IMR-90 (cell line): ENCODE measurements around the gene GPX6.

ENCODE experiments used
- BHLHE40 ChIP-seq: fragments of 150-350 bp; IDR thresholded peaks from 2 replicates; pipeline ENCODE4 v1.6.1; 2016; ENCODE audit warnings: mild to moderate bottlenecking, low read depth, low read length
- CEBPB ChIP-seq: IDR thresholded peaks from 2 replicates; pipeline ENCODE4 v1.6.1; 2012; ENCODE audit warnings: low read depth, low read length, improper control_type of control experiment
- FOS ChIP-seq: fragments of 150-350 bp; IDR thresholded peaks from 2 replicates; pipeline ENCODE4 v1.6.1; 2016; ENCODE audit warnings: low read depth, low read length
- MAZ ChIP-seq: IDR thresholded peaks from 2 replicates; pipeline ENCODE4 v1.6.1; 2012; ENCODE audit warnings: low read depth, mild to moderate bottlenecking, low read length, improper control_type of control experiment, moderate library complexity, borderline replicate concordance
- POLR2A ChIP-seq: IDR thresholded peaks from 2 replicates; pipeline ENCODE4 v1.6.1; 2012; ENCODE audit warnings: mild to moderate bottlenecking, low read depth, low read length
- RAD21 ChIP-seq: IDR thresholded peaks from 2 replicates; pipeline ENCODE4 v1.6.1; 2012; ENCODE audit warnings: low read length, improper control_type of control experiment
- RCOR1 ChIP-seq: IDR thresholded peaks from 2 replicates; pipeline ENCODE4 v1.6.1; 2012; ENCODE audit warnings: mild to moderate bottlenecking, low read length, improper control_type of control experiment; ENCODE audit not compliant: insufficient replicate concordance
- RFX5 ChIP-seq: IDR thresholded peaks from 2 replicates; pipeline ENCODE4 v1.8.0; 2012; ENCODE audit warnings: low read depth, mild to moderate bottlenecking, low read length, moderate library complexity
- SMC3 ChIP-seq: fragments of 150-350 bp; IDR thresholded peaks from 2 replicates; pipeline ENCODE4 v1.6.1; 2016; ENCODE audit warnings: low read depth, mild to moderate bottlenecking, antibody characterized with exemption, low read length, moderate library complexity
- TF ChIP-seq, protein P1 (sequence below): conservative IDR thresholded peaks from 2 replicates; pipeline ENCODE4 v1.5.1; 2012; ENCODE audit warnings: mild to moderate bottlenecking, low read depth, low read length, improper control_type of control experiment
- TF ChIP-seq, protein P2 (sequence below): fragments of 150-350 bp; IDR thresholded peaks from 2 replicates; pipeline ENCODE4 v1.6.1; 2017; ENCODE audit warnings: mild to moderate bottlenecking, antibody characterized with exemption, low read length, low read depth
- TF ChIP-seq, protein P3 (sequence below): fragments of 150-350 bp; IDR thresholded peaks from 2 replicates; pipeline ENCODE4 v1.6.1; 2016; ENCODE audit warnings: low read depth, mild to moderate bottlenecking, low read length, moderate library complexity, borderline replicate concordance

DNA sequence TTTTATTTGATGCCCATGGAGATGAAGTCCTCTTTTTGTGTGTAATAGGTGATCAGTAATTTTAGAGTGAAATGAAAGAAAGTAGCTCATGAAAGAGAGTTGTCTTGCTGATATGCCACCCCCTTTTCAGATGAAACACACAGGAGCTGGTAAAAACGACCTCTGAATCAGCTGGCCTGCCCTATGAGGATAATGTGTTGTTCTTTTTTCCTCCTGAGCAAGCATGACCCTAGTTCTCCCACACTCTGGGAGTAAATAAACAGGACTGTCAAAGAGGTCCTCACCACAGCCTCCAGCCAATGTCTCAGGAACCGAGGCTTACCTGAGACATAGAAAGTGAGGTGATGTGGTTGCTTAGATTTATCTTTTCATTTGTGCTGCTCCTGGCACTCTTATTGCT is 39.5 kb upstream of the GPX6 start:
- TF ChIP-seq, protein P1, sequence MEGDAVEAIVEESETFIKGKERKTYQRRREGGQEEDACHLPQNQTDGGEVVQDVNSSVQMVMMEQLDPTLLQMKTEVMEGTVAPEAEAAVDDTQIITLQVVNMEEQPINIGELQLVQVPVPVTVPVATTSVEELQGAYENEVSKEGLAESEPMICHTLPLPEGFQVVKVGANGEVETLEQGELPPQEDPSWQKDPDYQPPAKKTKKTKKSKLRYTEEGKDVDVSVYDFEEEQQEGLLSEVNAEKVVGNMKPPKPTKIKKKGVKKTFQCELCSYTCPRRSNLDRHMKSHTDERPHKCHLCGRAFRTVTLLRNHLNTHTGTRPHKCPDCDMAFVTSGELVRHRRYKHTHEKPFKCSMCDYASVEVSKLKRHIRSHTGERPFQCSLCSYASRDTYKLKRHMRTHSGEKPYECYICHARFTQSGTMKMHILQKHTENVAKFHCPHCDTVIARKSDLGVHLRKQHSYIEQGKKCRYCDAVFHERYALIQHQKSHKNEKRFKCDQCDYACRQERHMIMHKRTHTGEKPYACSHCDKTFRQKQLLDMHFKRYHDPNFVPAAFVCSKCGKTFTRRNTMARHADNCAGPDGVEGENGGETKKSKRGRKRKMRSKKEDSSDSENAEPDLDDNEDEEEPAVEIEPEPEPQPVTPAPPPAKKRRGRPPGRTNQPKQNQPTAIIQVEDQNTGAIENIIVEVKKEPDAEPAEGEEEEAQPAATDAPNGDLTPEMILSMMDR: no peak
- TF ChIP-seq MAZ (no peak), POLR2A (no peak), FOS (no peak), RFX5 (no peak), RAD21 (no peak), CEBPB (no peak), RCOR1 (no peak), SMC3 (no peak), BHLHE40 (no peak)
- TF ChIP-seq, protein P2, sequence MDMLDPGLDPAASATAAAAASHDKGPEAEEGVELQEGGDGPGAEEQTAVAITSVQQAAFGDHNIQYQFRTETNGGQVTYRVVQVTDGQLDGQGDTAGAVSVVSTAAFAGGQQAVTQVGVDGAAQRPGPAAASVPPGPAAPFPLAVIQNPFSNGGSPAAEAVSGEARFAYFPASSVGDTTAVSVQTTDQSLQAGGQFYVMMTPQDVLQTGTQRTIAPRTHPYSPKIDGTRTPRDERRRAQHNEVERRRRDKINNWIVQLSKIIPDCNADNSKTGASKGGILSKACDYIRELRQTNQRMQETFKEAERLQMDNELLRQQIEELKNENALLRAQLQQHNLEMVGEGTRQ: no peak
- TF ChIP-seq, protein P3, sequence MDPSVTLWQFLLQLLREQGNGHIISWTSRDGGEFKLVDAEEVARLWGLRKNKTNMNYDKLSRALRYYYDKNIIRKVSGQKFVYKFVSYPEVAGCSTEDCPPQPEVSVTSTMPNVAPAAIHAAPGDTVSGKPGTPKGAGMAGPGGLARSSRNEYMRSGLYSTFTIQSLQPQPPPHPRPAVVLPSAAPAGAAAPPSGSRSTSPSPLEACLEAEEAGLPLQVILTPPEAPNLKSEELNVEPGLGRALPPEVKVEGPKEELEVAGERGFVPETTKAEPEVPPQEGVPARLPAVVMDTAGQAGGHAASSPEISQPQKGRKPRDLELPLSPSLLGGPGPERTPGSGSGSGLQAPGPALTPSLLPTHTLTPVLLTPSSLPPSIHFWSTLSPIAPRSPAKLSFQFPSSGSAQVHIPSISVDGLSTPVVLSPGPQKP: no peak
